Vagina (tissue), 2 donors: Measurements from ENCODE around the gene TTC22.

ENCODE experiments used
- POLR2A ChIP-seq, 2 donors: fragments of 450-650 bp; IDR thresholded peaks; one replicate each; pipeline ENCODE4 v1.6.1; 2017; ENCODE audit warnings: antibody characterized with exemption in 2 of 2, mild to moderate bottlenecking in 2 of 2, moderate library complexity in 2 of 2
- POLR2AphosphoS5 ChIP-seq, 2 donors: sonication (generic); formaldehyde crosslinking; IDR thresholded peaks; one replicate each; pipeline ENCODE4 v1.9.0; 2017; ENCODE audit warnings: antibody characterized with exemption in 2 of 2, mild to moderate bottlenecking in 2 of 2, low read depth in 1 of 2; ENCODE audit not compliant: insufficient read depth in 1 of 2
- TF ChIP-seq, protein P1 (sequence below), 3 experiments: fragments of 450-650 bp in 2 of 3; fragments of 200-600 bp in 1 of 3; sonication (generic) in 1 of 3; IDR thresholded peaks; one replicate each; pipeline ENCODE4 v1.5.1; 2017 to 2019; ENCODE audit warnings: antibody characterized with exemption in 3 of 3, mild to moderate bottlenecking in 2 of 3, moderate library complexity in 2 of 3

DNA sequence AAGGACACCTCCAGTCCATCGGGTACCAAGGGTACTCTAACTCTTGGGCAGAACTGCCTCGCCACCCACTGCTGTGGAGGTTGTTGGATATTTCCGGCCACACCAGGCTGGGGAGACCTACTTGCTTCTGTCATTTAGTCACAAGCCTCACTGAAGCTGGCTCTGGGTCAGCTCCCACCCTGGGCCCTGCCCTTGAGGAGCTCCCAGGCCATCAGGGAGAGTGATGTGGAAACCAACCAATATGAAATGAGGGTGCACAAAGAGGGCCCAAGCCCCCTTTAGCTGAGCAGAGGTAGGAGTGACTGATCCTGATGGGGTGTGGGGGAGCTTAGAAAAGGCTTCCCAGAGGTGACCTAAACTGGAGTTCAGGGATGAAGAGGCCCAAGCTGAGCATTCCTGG, 56.4 kb downstream of the TTC22 start:
- TF ChIP-seq, protein P1, sequence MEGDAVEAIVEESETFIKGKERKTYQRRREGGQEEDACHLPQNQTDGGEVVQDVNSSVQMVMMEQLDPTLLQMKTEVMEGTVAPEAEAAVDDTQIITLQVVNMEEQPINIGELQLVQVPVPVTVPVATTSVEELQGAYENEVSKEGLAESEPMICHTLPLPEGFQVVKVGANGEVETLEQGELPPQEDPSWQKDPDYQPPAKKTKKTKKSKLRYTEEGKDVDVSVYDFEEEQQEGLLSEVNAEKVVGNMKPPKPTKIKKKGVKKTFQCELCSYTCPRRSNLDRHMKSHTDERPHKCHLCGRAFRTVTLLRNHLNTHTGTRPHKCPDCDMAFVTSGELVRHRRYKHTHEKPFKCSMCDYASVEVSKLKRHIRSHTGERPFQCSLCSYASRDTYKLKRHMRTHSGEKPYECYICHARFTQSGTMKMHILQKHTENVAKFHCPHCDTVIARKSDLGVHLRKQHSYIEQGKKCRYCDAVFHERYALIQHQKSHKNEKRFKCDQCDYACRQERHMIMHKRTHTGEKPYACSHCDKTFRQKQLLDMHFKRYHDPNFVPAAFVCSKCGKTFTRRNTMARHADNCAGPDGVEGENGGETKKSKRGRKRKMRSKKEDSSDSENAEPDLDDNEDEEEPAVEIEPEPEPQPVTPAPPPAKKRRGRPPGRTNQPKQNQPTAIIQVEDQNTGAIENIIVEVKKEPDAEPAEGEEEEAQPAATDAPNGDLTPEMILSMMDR (IDR thresholded peaks at IDR 0.05) = no peak
- TF ChIP-seq POLR2A (IDR thresholded peaks at IDR 0.05) = no peak
- TF ChIP-seq POLR2AphosphoS5 (IDR thresholded peaks at IDR 0.05; ENCODE audit: insufficient read depth in 1 of 2, low read depth in 1 of 2) = no peak
